GM19468 (cell line): Measurements from ENCODE around the gene SBF2.

Source experiments
- ATAC-seq: cut with Tn5 transposase; IDR thresholded peaks from one replicate; pipeline ENCODE4 v1.9.1; 2021; ENCODE audit warnings: mild to moderate bottlenecking, moderate library complexity, moderate number of reproducible peaks; ENCODE audit not compliant: unreplicated experiment; ENCODE audit errors: extremely low read depth

SBF2 gene

GRCh38 chr11:9769621-9770020 is 524.4 kb downstream of the SBF2 start:
- no peak for ATAC-seq

- ATAC-seq, result no peak
Measured at GRCh38 chr11:9765320-9766101, 528.5 kb downstream of the SBF2 start.

GRCh38 chr11:9763301-9763700 is 530.7 kb downstream of the SBF2 start:
- no peak for ATAC-seq

- no peak for ATAC-seq
Measured at GRCh38 chr11:9762531-9762930, 531.5 kb downstream of the SBF2 start.

GRCh38 chr11:9761441-9761945 is 532.5 kb downstream of the SBF2 start:
- no peak for ATAC-seq

- ATAC-seq, result no peak
Measured at GRCh38 chr11:9760193-9760575, 533.8 kb downstream of the SBF2 start.

- peak; percentile 53 for ATAC-seq
Measured at GRCh38 chr11:9759519-9760192, 534.4 kb downstream of the SBF2 start.

GRCh38 chr11:9758637-9759518 is 535.1 kb downstream of the SBF2 start:
- ATAC-seq, result no peak

- ATAC-seq, result peak; percentile 43
Measured at GRCh38 chr11:9757809-9758636, 536.0 kb downstream of the SBF2 start.

GRCh38 chr11:9756878-9757277 is 537.1 kb downstream of the SBF2 start:
- ATAC-seq, result no peak

- ATAC-seq, result no peak
Measured at GRCh38 chr11:9756461-9756860, 537.6 kb downstream of the SBF2 start.

- no peak for ATAC-seq
Measured at GRCh38 chr11:9755561-9756185, 538.3 kb downstream of the SBF2 start.

GRCh38 chr11:9754010-9754471 is 540.0 kb downstream of the SBF2 start:
- ATAC-seq, result no peak

- no peak for ATAC-seq
Measured at GRCh38 chr11:9753021-9753420, 541.0 kb downstream of the SBF2 start.

GRCh38 chr11:9752091-9752490 is 541.9 kb downstream of the SBF2 start:
- no peak for ATAC-seq

- ATAC-seq, result no peak
Measured at GRCh38 chr11:9750551-9750950, 543.5 kb downstream of the SBF2 start.

- ATAC-seq, result peak; percentile 50
Measured at GRCh38 chr11:9748361-9748970, 545.6 kb downstream of the SBF2 start.

GRCh38 chr11:9747828-9748227 is 546.2 kb downstream of the SBF2 start:
- no peak for ATAC-seq

- no peak for ATAC-seq
Measured at GRCh38 chr11:9747229-9747628, 546.8 kb downstream of the SBF2 start.
